Stimulated activated effector memory CD8-positive, alpha-beta T cell treated with anti-CD3 and anti-CD28 coated beads, Interleukin-12 subunit alpha, Interleukin-12 subunit beta, amount 100 ng/mL, for 72 hours (primary cell): ENCODE results near the gene VTA1.
"Not testable (repeated sequence)": the region's sequence is repeated elsewhere in the genome, so short reads cannot be mapped to it uniquely, and the experiment has no call there.

ENCODE experiments used
- ATAC-seq: fragments of 150-1000 bp; cut with Tn5 transposase; 2 replicates; pipeline ENCODE4 v1.10.0; 2021
- DNase-seq, 2 donors: peaks; one replicate each; pipeline ENCODE4 v3.0.0; 2021 to 2022; ENCODE audit warnings: low spot score in 2 of 2
- H3K27ac Mint-ChIP-seq: one replicate; pipeline ENCODE4 v1.8.0; 2022; ENCODE audit warnings: mild to moderate bottlenecking, mixed read lengths
- H3K36me3 Mint-ChIP-seq: one replicate; pipeline ENCODE4 v1.8.0; 2022; ENCODE audit warnings: mild to moderate bottlenecking, mixed read lengths
- H3K4me1 Mint-ChIP-seq: one replicate; pipeline ENCODE4 v1.8.0; 2022; ENCODE audit warnings: mixed read lengths
- H3K4me3 Mint-ChIP-seq: one replicate; pipeline ENCODE4 v1.8.0; 2022; ENCODE audit warnings: mild to moderate bottlenecking, mixed read lengths
- H3K9me3 Mint-ChIP-seq: one replicate; pipeline ENCODE4 v1.8.0; 2022; ENCODE audit warnings: mixed read lengths

Gene VTA1

GRCh38 chr6:142146828-142147662 is at the start of gene VTA1, which contains the start of gene NMBR:
Gene VTA1, plus strand, starts transcription at chr6:142147263. Its CDS starts 25 bp downstream, at chr6:142147288.
Gene NMBR, minus strand, starts transcription at chr6:142147122. Its CDS starts 58,464 bp downstream, at chr6:142088658.
- ATAC-seq = peak; percentile 99
- peak within 1 kb of the TSS; percentile 87 for H3K27ac Mint-ChIP-seq
- peak within 1 kb of the TSS; percentile 91 for H3K4me3 Mint-ChIP-seq
- H3K4me1 Mint-ChIP-seq = peaks cover 47% of the 10 kb centered on the region
- DNase-seq = peak; percentile 81 to 96
- no peaks in the 10 kb centered on the region for H3K9me3 Mint-ChIP-seq
- H3K36me3 Mint-ChIP-seq = peaks cover 30% of the 10 kb centered on the region

- not testable (repeated sequence) for H3K36me3 Mint-ChIP-seq, ATAC-seq, H3K27ac Mint-ChIP-seq, H3K9me3 Mint-ChIP-seq, H3K4me3 Mint-ChIP-seq, DNase-seq, H3K4me1 Mint-ChIP-seq
Observed at GRCh38 chr6:142104820-142105219, 42.2 kb upstream of the VTA1 start.

- H3K36me3 Mint-ChIP-seq, H3K4me3 Mint-ChIP-seq, DNase-seq, H3K27ac Mint-ChIP-seq, H3K4me1 Mint-ChIP-seq, H3K9me3 Mint-ChIP-seq, ATAC-seq: not testable (repeated sequence)
Observed at GRCh38 chr6:142110820-142111219, 36.2 kb upstream of the VTA1 start.

- ATAC-seq = no peak
- Mint-ChIP-seq H3K4me1 (no peaks in the 10 kb centered on the region), H3K36me3 (no peaks in the 10 kb centered on the region), H3K4me3 (no peak overlapping the region), H3K9me3 (no peaks in the 10 kb centered on the region), H3K27ac (no peak overlapping the region)
- peak; percentile 56 to 81 for DNase-seq
Observed at GRCh38 chr6:142112451-142113061, 34.5 kb upstream of the VTA1 start.

- DNase-seq (no peak), ATAC-seq (no peak)
- no peak overlapping the region for H3K4me3 Mint-ChIP-seq
- no peak overlapping the region for H3K27ac Mint-ChIP-seq
- no peaks in the 10 kb centered on the region for H3K36me3 Mint-ChIP-seq
- no peaks in the 10 kb centered on the region for H3K4me1 Mint-ChIP-seq
- no peaks in the 10 kb centered on the region for H3K9me3 Mint-ChIP-seq
Observed at GRCh38 chr6:142117366-142117765, 29.7 kb upstream of the VTA1 start.

- no peak overlapping the region for H3K27ac Mint-ChIP-seq
- H3K4me1 Mint-ChIP-seq = no peaks in the 10 kb centered on the region
- H3K36me3 Mint-ChIP-seq = no peaks in the 10 kb centered on the region
- H3K9me3 Mint-ChIP-seq = no peaks in the 10 kb centered on the region
- no peak for DNase-seq
- no peak for ATAC-seq
- H3K4me3 Mint-ChIP-seq = no peak overlapping the region
Observed at GRCh38 chr6:142118328-142118727, 28.7 kb upstream of the VTA1 start.

GRCh38 chr6:142118925-142119324 is 28.1 kb upstream of the VTA1 start:
- ATAC-seq (peak; percentile 34), DNase-seq (no peak)
- no peaks in the 10 kb centered on the region for H3K4me1 Mint-ChIP-seq
- no peak overlapping the region for H3K27ac Mint-ChIP-seq
- H3K36me3 Mint-ChIP-seq = no peaks in the 10 kb centered on the region
- H3K9me3 Mint-ChIP-seq = no peaks in the 10 kb centered on the region
- H3K4me3 Mint-ChIP-seq = no peak overlapping the region

- Mint-ChIP-seq H3K4me1 (no peaks in the 10 kb centered on the region), H3K27ac (no peak overlapping the region), H3K36me3 (no peaks in the 10 kb centered on the region), H3K9me3 (no peaks in the 10 kb centered on the region), H3K4me3 (no peak overlapping the region)
- DNase-seq (no peak), ATAC-seq (no peak)
Observed at GRCh38 chr6:142121342-142121741, 25.7 kb upstream of the VTA1 start.

GRCh38 chr6:142130814-142131213 is 16.2 kb upstream of the VTA1 start:
- no peak for DNase-seq
- Mint-ChIP-seq H3K4me1 (no peaks in the 10 kb centered on the region), H3K27ac (no peak overlapping the region), H3K36me3 (no peaks in the 10 kb centered on the region), H3K9me3 (no peaks in the 10 kb centered on the region), H3K4me3 (no peak overlapping the region)
- ATAC-seq = no peak

- DNase-seq (no peak), ATAC-seq (no peak)
- H3K4me3 Mint-ChIP-seq = no peak within 1 kb of the TSS
- no peaks in the 10 kb centered on the region for H3K36me3 Mint-ChIP-seq
- no peaks in the 10 kb centered on the region for H3K4me1 Mint-ChIP-seq
- no peaks in the 10 kb centered on the region for H3K9me3 Mint-ChIP-seq
- H3K27ac Mint-ChIP-seq = no peak within 1 kb of the TSS
Observed at GRCh38 chr6:142132625-142133024, 14.4 kb upstream of the VTA1 start, which contains the start of gene GJE1. Gene GJE1, plus strand, starts transcription at chr6:142132925. Its CDS starts 234 bp downstream, at chr6:142133159.

- no peak for DNase-seq
- Mint-ChIP-seq H3K4me3 (no peak overlapping the region), H3K36me3 (no peaks in the 10 kb centered on the region), H3K27ac (no peak overlapping the region), H3K9me3 (no peaks in the 10 kb centered on the region), H3K4me1 (no peaks in the 10 kb centered on the region)
- ATAC-seq = no peak
Observed at GRCh38 chr6:142138876-142139275, 8.2 kb upstream of the VTA1 start.

GRCh38 chr6:142141531-142141930 is 5.5 kb upstream of the VTA1 start:
- not testable (repeated sequence) for H3K27ac Mint-ChIP-seq, H3K4me3 Mint-ChIP-seq, H3K4me1 Mint-ChIP-seq, ATAC-seq, DNase-seq, H3K36me3 Mint-ChIP-seq, H3K9me3 Mint-ChIP-seq

GRCh38 chr6:142152746-142153145 is 5.7 kb downstream of the VTA1 start:
- Mint-ChIP-seq H3K9me3 (no peaks in the 10 kb centered on the region), H3K4me3 (no peak overlapping the region), H3K4me1 (peaks cover 64% of the 10 kb centered on the region), H3K36me3 (peaks cover 30% of the 10 kb centered on the region), H3K27ac (peak overlapping the region; percentile 60)
- ATAC-seq (no peak), DNase-seq (no peak)

GRCh38 chr6:142153196-142153595 is 6.1 kb downstream of the VTA1 start:
- peak; percentile 69 for ATAC-seq
- no peaks in the 10 kb centered on the region for H3K9me3 Mint-ChIP-seq
- DNase-seq = no peak
- no peak overlapping the region for H3K4me3 Mint-ChIP-seq
- H3K27ac Mint-ChIP-seq = peak overlapping the region; percentile 60
- H3K36me3 Mint-ChIP-seq = peaks cover 30% of the 10 kb centered on the region
- H3K4me1 Mint-ChIP-seq = peaks cover 61% of the 10 kb centered on the region

- ATAC-seq = no peak
- no peak overlapping the region for H3K4me3 Mint-ChIP-seq
- no peak overlapping the region for H3K27ac Mint-ChIP-seq
Observed at GRCh38 chr6:142154336-142154735, 7.3 kb downstream of the VTA1 start.

GRCh38 chr6:142155091-142155490 is 8.0 kb downstream of the VTA1 start:
- ATAC-seq = no peak
- peaks cover 53% of the 10 kb centered on the region for H3K4me1 Mint-ChIP-seq
- DNase-seq = no peak
- H3K9me3 Mint-ChIP-seq = no peaks in the 10 kb centered on the region
- H3K27ac Mint-ChIP-seq = no peak overlapping the region
- H3K4me3 Mint-ChIP-seq = no peak overlapping the region
- H3K36me3 Mint-ChIP-seq = peaks cover 30% of the 10 kb centered on the region

More at GRCh38 chr6:142154336-142154735, 7.3 kb downstream of the VTA1 start:
- no peak for DNase-seq
- Mint-ChIP-seq H3K9me3 (no peaks in the 10 kb centered on the region), H3K4me1 (peaks cover 55% of the 10 kb centered on the region), H3K36me3 (peaks cover 30% of the 10 kb centered on the region)
